OCI-LY1 (cell line): ENCODE results near the gene ZFC3H1.
A peak's percentile ranks its signal among the peaks of the same experiment; 100 is the strongest.

Source experiments
- H2AFZ ChIP-seq: fragments of 200-600 bp; sonication (generic), shearing (Covaris generic); 2 replicates; pipeline ENCODE4 v1.6.0; 2014; ENCODE audit warnings: antibody characterized with exemption, mild to moderate bottlenecking, low read length
- H3F3A ChIP-seq: fragments of 200-600 bp; sonication (generic), shearing (Covaris generic); 2 replicates; pipeline ENCODE4 v1.6.0; 2014; ENCODE audit warnings: mild to moderate bottlenecking, antibody characterized with exemption, low read length, moderate library complexity; ENCODE audit not compliant: insufficient read depth
- H3K27ac ChIP-seq: fragments of 200-600 bp; sonication (generic); 2 replicates; pipeline ENCODE4 v1.5.1; 2014; ENCODE audit warnings: low read length, mixed run types, mild to moderate bottlenecking, low read depth; ENCODE audit not compliant: poor library complexity, severe bottlenecking
- H3K27me3 ChIP-seq: fragments of 200-600 bp; sonication (generic); 2 replicates; pipeline ENCODE4 v1.6.0; 2014; ENCODE audit warnings: antibody characterized with exemption, mild to moderate bottlenecking, low read length, moderate library complexity; ENCODE audit not compliant: insufficient read depth
- H3K36me3 ChIP-seq: fragments of 200-600 bp; sonication (generic); 2 replicates; pipeline ENCODE4 v1.6.1; 2014; ENCODE audit warnings: mild to moderate bottlenecking, antibody characterized with exemption, low read length, moderate library complexity, mixed read lengths; ENCODE audit not compliant: insufficient read depth
- H3K4me1 ChIP-seq: fragments of 200-600 bp; sonication (generic); 2 replicates; pipeline ENCODE4 v1.5.1; 2014; ENCODE audit warnings: mild to moderate bottlenecking, low read length, moderate library complexity; ENCODE audit not compliant: insufficient read depth, severe bottlenecking
- H3K4me2 ChIP-seq: fragments of 200-600 bp; sonication (generic), shearing (Covaris generic); 2 replicates; pipeline ENCODE4 v1.6.1; 2014; ENCODE audit warnings: low read length
- H3K4me3 ChIP-seq: fragments of 200-600 bp; sonication (generic); 2 replicates; pipeline ENCODE4 v1.5.1; 2014; ENCODE audit warnings: low read length, low read depth, mild to moderate bottlenecking, mixed read lengths; ENCODE audit not compliant: poor library complexity, severe bottlenecking
- H3K79me2 ChIP-seq: fragments of 200-600 bp; shearing (Covaris generic); 2 replicates; pipeline ENCODE4 v1.6.1; 2016; ENCODE audit warnings: mixed run types, low read length, mixed read lengths; ENCODE audit not compliant: insufficient read depth
- H3K9ac ChIP-seq: fragments of 200-600 bp; sonication (generic), shearing (Covaris generic); 2 replicates; pipeline ENCODE4 v1.6.1; 2014; ENCODE audit warnings: mild to moderate bottlenecking, low read length, mixed read lengths
- H3K9me2 ChIP-seq: fragments of 200-600 bp; sonication (generic), shearing (Covaris generic); 2 replicates; pipeline ENCODE4 v1.6.1; 2014; ENCODE audit warnings: low read depth, mild to moderate bottlenecking, low read length, mixed read lengths
- H3K9me3 ChIP-seq: fragments of 200-600 bp; shearing (Covaris generic); 2 replicates; pipeline ENCODE4 v1.6.1; 2014; ENCODE audit warnings: low read length, mixed read lengths
- H4K20me1 ChIP-seq: fragments of 200-600 bp; sonication (generic), shearing (Covaris generic); 2 replicates; pipeline ENCODE4 v1.6.0; 2016; ENCODE audit warnings: mild to moderate bottlenecking, low read length; ENCODE audit not compliant: insufficient read depth
- CTCF ChIP-seq: fragments of 200-600 bp; sonication (generic), shearing (Covaris generic); IDR thresholded peaks from 2 replicates; pipeline ENCODE4 v1.5.1; 2017; ENCODE audit warnings: mild to moderate bottlenecking, antibody characterized with exemption, low read length, moderate library complexity, mixed read lengths
- EZH2 ChIP-seq: fragments of 200-600 bp; sonication (generic), shearing (Covaris generic); IDR thresholded peaks from 2 replicates; pipeline ENCODE4 v1.8.0; 2017; ENCODE audit warnings: borderline replicate concordance, mixed run types, mild to moderate bottlenecking, antibody characterized with exemption, low read length, moderate library complexity, mixed read lengths

Gene ZFC3H1, protein sequence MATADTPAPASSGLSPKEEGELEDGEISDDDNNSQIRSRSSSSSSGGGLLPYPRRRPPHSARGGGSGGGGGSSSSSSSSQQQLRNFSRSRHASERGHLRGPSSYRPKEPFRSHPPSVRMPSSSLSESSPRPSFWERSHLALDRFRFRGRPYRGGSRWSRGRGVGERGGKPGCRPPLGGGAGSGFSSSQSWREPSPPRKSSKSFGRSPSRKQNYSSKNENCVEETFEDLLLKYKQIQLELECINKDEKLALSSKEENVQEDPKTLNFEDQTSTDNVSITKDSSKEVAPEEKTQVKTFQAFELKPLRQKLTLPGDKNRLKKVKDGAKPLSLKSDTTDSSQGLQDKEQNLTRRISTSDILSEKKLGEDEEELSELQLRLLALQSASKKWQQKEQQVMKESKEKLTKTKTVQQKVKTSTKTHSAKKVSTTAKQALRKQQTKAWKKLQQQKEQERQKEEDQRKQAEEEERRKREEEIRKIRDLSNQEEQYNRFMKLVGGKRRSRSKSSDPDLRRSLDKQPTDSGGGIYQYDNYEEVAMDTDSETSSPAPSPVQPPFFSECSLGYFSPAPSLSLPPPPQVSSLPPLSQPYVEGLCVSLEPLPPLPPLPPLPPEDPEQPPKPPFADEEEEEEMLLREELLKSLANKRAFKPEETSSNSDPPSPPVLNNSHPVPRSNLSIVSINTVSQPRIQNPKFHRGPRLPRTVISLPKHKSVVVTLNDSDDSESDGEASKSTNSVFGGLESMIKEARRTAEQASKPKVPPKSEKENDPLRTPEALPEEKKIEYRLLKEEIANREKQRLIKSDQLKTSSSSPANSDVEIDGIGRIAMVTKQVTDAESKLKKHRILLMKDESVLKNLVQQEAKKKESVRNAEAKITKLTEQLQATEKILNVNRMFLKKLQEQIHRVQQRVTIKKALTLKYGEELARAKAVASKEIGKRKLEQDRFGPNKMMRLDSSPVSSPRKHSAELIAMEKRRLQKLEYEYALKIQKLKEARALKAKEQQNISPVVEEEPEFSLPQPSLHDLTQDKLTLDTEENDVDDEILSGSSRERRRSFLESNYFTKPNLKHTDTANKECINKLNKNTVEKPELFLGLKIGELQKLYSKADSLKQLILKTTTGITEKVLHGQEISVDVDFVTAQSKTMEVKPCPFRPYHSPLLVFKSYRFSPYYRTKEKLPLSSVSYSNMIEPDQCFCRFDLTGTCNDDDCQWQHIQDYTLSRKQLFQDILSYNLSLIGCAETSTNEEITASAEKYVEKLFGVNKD (N-terminal part only)

GRCh38 chr12:71663561-71664410, at the start of gene ZFC3H1, which contains the start of gene THAP2:
Gene ZFC3H1, minus strand, starts transcription at chr12:71663848. Its CDS starts 238 bp downstream, at chr12:71663610.
Gene THAP2, plus strand, starts transcription at chr12:71664301. Its CDS starts 209 bp downstream, at chr12:71664510.
- Histone ChIP-seq H3K4me2 (peak within 1 kb of the TSS; percentile 95), H3K9ac (peak within 1 kb of the TSS; percentile 97), H3K36me3 (peaks cover 17% of the 10 kb centered on the region), H4K20me1 (0 out of 2 replicates have a peak, but pooled peaks cover 2% of the 10 kb centered on the region), H3K9me3 (no peaks in the 10 kb centered on the region), H3F3A (no peaks in the 10 kb centered on the region), H3K27me3 (no peaks in the 10 kb centered on the region), H2AFZ (peak within 1 kb of the TSS; percentile 52; the same call in 1 of the 2 replicates), H3K79me2 (peaks cover 45% of the 10 kb centered on the region), H3K4me1 (peaks cover 26% of the 10 kb centered on the region), H3K4me3 (peak within 1 kb of the TSS; percentile 99), H3K9me2 (no peaks in the 10 kb centered on the region), H3K27ac (peak within 1 kb of the TSS; percentile 86)
- TF ChIP-seq EZH2 (no peak), CTCF (peak; percentile 44)

- Histone ChIP-seq H3K9me3 (peaks cover 16% of the 10 kb centered on the region), H3K4me2 (no peak overlapping the region), H3K9me2 (no peaks in the 10 kb centered on the region), H4K20me1 (no peaks in the 10 kb centered on the region), H3K4me3 (no peak overlapping the region), H3K79me2 (no peaks in the 10 kb centered on the region), H3K4me1 (no peaks in the 10 kb centered on the region), H3K27ac (no peak overlapping the region), H3K36me3 (no peaks in the 10 kb centered on the region), H3K27me3 (no peaks in the 10 kb centered on the region), H2AFZ (no peak overlapping the region), H3K9ac (no peak overlapping the region), H3F3A (no peaks in the 10 kb centered on the region)
- TF ChIP-seq EZH2 = no peak
- no peak for TF ChIP-seq CTCF
Measured at GRCh38 chr12:71710276-71711125, 46.9 kb upstream of the ZFC3H1 start.
